Karpas-422 (cell line): Measurements from ENCODE around the gene ULK4. TPM values are rescaled to one million over a fixed set of nuclear protein-coding genes. Genes with fewer than 3 reads are reported as not detected.
"Not testable (repeated sequence)": the region's sequence is repeated elsewhere in the genome, so short reads cannot be mapped to it uniquely, and the experiment has no call there.

Experiments
- DNase-seq: peaks from one replicate; pipeline ENCODE4 v3.0.0-alpha.2; 2015
- H2AFZ ChIP-seq: fragments of 200-600 bp; sonication (generic); 2 replicates; pipeline ENCODE4 v1.6.1; 2014; ENCODE audit warnings: antibody characterized with exemption, low read length, mixed read lengths
- H3K27ac ChIP-seq: fragments of 200-600 bp; sonication (generic); 2 replicates; pipeline ENCODE4 v1.5.1; 2014; ENCODE audit warnings: mild to moderate bottlenecking, low read length, moderate library complexity
- H3K27me3 ChIP-seq: fragments of 200-600 bp; sonication (generic); 2 replicates; pipeline ENCODE4 v1.6.1; 2014; ENCODE audit warnings: low read length, mixed read lengths
- H3K36me3 ChIP-seq: fragments of 200-600 bp; sonication (generic); 2 replicates; pipeline ENCODE4 v1.6.1; 2014; ENCODE audit warnings: low read length, mixed read lengths; ENCODE audit not compliant: insufficient read depth
- H3K4me1 ChIP-seq: fragments of 200-600 bp; sonication (generic); 2 replicates; pipeline ENCODE4 v1.6.1; 2014; ENCODE audit warnings: mild to moderate bottlenecking, low read length, mixed read lengths
- H3K4me2 ChIP-seq: fragments of 200-600 bp; sonication (generic); 2 replicates; pipeline ENCODE4 v1.6.1; 2014; ENCODE audit warnings: low read length, low read depth, mild to moderate bottlenecking; ENCODE audit not compliant: poor library complexity, severe bottlenecking
- H3K4me3 ChIP-seq: fragments of 200-600 bp; sonication (generic); 2 replicates; pipeline ENCODE4 v1.5.1; 2014; ENCODE audit warnings: mild to moderate bottlenecking, antibody characterized with exemption, low read length, mixed read lengths
- H3K79me2 ChIP-seq: fragments of 200-600 bp; sonication (generic); 2 replicates; pipeline ENCODE4 v1.6.1; 2014; ENCODE audit warnings: mild to moderate bottlenecking, low read length, mixed read lengths
- H3K9ac ChIP-seq: fragments of 200-600 bp; sonication (generic); 2 replicates; pipeline ENCODE4 v1.6.0; 2014; ENCODE audit warnings: low read length
- H3K9me2 ChIP-seq: fragments of 200-600 bp; sonication (generic), shearing (Covaris generic); replicated peaks from 2 replicates; pipeline ENCODE4 v1.6.0; 2014; ENCODE audit warnings: mild to moderate bottlenecking, low read length, moderate library complexity; ENCODE audit not compliant: insufficient read depth
- H3K9me3 ChIP-seq: fragments of 300-700, 200-600 bp; sonication (generic); 2 replicates; pipeline ENCODE4 v1.6.1; 2014; ENCODE audit warnings: low read length, mixed read lengths
- H4K20me1 ChIP-seq: fragments of 200-600 bp; sonication (generic); 2 replicates; pipeline ENCODE4 v1.6.1; 2014; ENCODE audit warnings: mild to moderate bottlenecking, antibody characterized with exemption, low read length, low read depth; ENCODE audit not compliant: insufficient read depth
- total RNA-seq: library from RNA; depleted of rRNA; stranded (reverse); fragments of >200 nt; shearing (Covaris generic); gene quantifications from 2 replicates; pipeline ENCODE4 v1.2.3, GENCODE V29; 2014; ENCODE audit warnings: low replicate concordance

ULK4 gene
- total RNA-seq, 1 experiment from 2014 or later, result 8.8 TPM

GRCh38 chr3:41717641-41718040 lies 244.3 kb downstream of the ULK4 start:
- no peaks in the 10 kb centered on the region for H3K36me3 ChIP-seq
- no peaks in the 10 kb centered on the region for H3K9me2 ChIP-seq
- H3K27me3 ChIP-seq, result no peaks in the 10 kb centered on the region
- H3K27ac ChIP-seq, result no peak overlapping the region
- no peaks in the 10 kb centered on the region for H4K20me1 ChIP-seq
- no peaks in the 10 kb centered on the region for H3K79me2 ChIP-seq
- no peak overlapping the region for H3K4me3 ChIP-seq
- H3K9ac ChIP-seq, result no peak overlapping the region
- H2AFZ ChIP-seq, result no peak overlapping the region
- DNase-seq, result no peak
- no peaks in the 10 kb centered on the region for H3K9me3 ChIP-seq
- no peaks in the 10 kb centered on the region for H3K4me1 ChIP-seq
- H3K4me2 ChIP-seq, result no peak overlapping the region

GRCh38 chr3:41716471-41716870 lies 245.4 kb downstream of the ULK4 start:
- Histone ChIP-seq H3K4me3 (no peak overlapping the region), H2AFZ (no peak overlapping the region), H3K9ac (no peak overlapping the region), H3K79me2 (no peaks in the 10 kb centered on the region), H4K20me1 (no peaks in the 10 kb centered on the region), H3K9me3 (no peaks in the 10 kb centered on the region), H3K27me3 (no peaks in the 10 kb centered on the region), H3K4me1 (no peaks in the 10 kb centered on the region), H3K36me3 (no peaks in the 10 kb centered on the region), H3K9me2 (no peaks in the 10 kb centered on the region), H3K4me2 (no peak overlapping the region), H3K27ac (no peak overlapping the region)
- DNase-seq, result no peak

DNA sequence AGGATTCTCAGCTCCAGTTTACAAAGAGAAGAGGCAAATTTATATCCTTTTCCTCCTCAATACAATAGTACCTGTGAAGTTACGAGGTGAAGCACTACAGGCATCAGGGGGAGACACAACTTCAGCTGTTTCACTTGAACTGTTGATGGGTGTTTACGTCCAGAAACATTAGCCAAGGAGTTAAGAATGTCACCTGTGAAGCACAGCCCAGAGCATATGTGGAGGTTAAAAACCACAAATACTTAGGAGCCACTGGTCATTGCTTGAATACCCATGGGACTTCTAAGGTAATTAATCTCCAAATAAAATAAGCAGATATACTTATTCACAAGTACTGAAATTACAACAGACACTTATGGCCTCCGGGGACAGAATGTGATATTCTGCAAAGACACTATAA lies 246.5 kb downstream of the ULK4 start:
- H3K9me3 ChIP-seq, result no peaks in the 10 kb centered on the region
- no peaks in the 10 kb centered on the region for H3K79me2 ChIP-seq
- no peak overlapping the region for H2AFZ ChIP-seq
- DNase-seq, result no peak
- H4K20me1 ChIP-seq, result no peaks in the 10 kb centered on the region
- H3K36me3 ChIP-seq, result no peaks in the 10 kb centered on the region
- no peaks in the 10 kb centered on the region for H3K4me1 ChIP-seq
- H3K4me3 ChIP-seq, result no peak overlapping the region
- no peak overlapping the region for H3K4me2 ChIP-seq
- no peak overlapping the region for H3K9ac ChIP-seq
- no peaks in the 10 kb centered on the region for H3K27me3 ChIP-seq
- H3K9me2 ChIP-seq, result no peaks in the 10 kb centered on the region
- H3K27ac ChIP-seq, result no peak overlapping the region

GRCh38 chr3:41711651-41712050 lies 250.3 kb downstream of the ULK4 start:
- Histone ChIP-seq H3K27ac (no peak overlapping the region), H3K4me3 (no peak overlapping the region), H3K9me3 (no peaks in the 10 kb centered on the region), H3K79me2 (no peaks in the 10 kb centered on the region), H4K20me1 (no peaks in the 10 kb centered on the region), H3K4me2 (no peak overlapping the region), H3K4me1 (no peaks in the 10 kb centered on the region), H3K36me3 (no peaks in the 10 kb centered on the region), H2AFZ (no peak overlapping the region), H3K27me3 (no peaks in the 10 kb centered on the region), H3K9me2 (no peaks in the 10 kb centered on the region), H3K9ac (no peak overlapping the region)
- no peak for DNase-seq

- Histone ChIP-seq H4K20me1 (no peaks in the 10 kb centered on the region), H3K9ac (no peak overlapping the region), H3K4me3 (no peak overlapping the region), H2AFZ (no peak overlapping the region), H3K79me2 (no peaks in the 10 kb centered on the region), H3K4me2 (no peak overlapping the region), H3K36me3 (no peaks in the 10 kb centered on the region), H3K27me3 (no peaks in the 10 kb centered on the region), H3K9me2 (no peaks in the 10 kb centered on the region), H3K27ac (no peak overlapping the region), H3K9me3 (no peaks in the 10 kb centered on the region), H3K4me1 (no peaks in the 10 kb centered on the region)
- DNase-seq, result no peak
Observed at GRCh38 chr3:41710646-41711388, 251.1 kb downstream of the ULK4 start.

DNA sequence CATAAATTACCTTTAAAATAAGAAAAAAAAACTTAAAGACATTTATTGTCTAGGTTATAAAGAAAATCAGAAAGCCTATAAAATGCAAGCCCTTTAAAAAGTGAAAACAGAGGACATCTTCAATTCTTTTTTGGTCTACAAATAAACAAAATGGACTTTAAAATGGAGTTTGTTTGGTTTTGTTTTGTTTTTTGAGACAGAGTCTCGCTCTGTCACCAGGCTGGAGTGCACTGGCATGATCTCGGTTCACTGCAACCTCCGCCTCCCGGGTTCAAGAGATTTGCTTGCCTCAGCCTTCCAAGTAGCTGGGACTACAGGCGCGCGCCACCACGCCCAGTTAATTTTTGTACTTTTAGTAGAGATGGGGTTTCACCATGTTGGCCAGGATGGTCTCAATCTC lies 252.7 kb downstream of the ULK4 start:
- not testable (repeated sequence) for H3K79me2 ChIP-seq, H3K9me3 ChIP-seq, H3K4me3 ChIP-seq, H3K9me2 ChIP-seq, H3K9ac ChIP-seq, H3K4me2 ChIP-seq, H3K27me3 ChIP-seq, H4K20me1 ChIP-seq, H3K4me1 ChIP-seq, H3K36me3 ChIP-seq, DNase-seq, H3K27ac ChIP-seq, H2AFZ ChIP-seq

DNA sequence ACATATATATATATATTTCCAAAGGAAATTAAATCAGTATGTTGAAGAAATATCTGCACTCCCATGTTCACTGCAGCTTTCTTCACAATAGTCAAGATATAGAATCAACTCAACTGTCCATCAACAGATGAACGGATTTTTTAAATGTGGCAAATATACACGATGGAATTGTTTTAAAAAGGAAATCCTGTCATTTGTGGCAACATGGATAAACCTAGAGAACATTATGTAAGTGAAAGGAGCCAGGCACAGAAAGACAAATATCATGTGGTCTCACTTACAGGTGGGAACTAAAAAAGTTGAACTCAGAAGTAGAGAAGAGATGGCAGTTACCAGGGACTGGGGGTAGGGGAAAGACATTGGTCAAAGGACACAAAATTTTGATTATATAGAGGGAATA lies 253.7 kb downstream of the ULK4 start:
- Histone ChIP-seq H3K27ac (no peak overlapping the region), H3K9me2 (no peaks in the 10 kb centered on the region), H3K4me1 (no peaks in the 10 kb centered on the region), H3K4me3 (no peak overlapping the region), H3K9ac (no peak overlapping the region), H3K4me2 (no peak overlapping the region), H3K27me3 (no peaks in the 10 kb centered on the region), H2AFZ (no peak overlapping the region), H4K20me1 (no peaks in the 10 kb centered on the region), H3K79me2 (no peaks in the 10 kb centered on the region), H3K9me3 (no peaks in the 10 kb centered on the region), H3K36me3 (no peaks in the 10 kb centered on the region)
- no peak for DNase-seq

- Histone ChIP-seq H3K27ac (no peak overlapping the region), H3K27me3 (no peaks in the 10 kb centered on the region), H3K4me3 (no peak overlapping the region), H3K9ac (no peak overlapping the region), H3K9me2 (no peaks in the 10 kb centered on the region), H4K20me1 (no peaks in the 10 kb centered on the region), H2AFZ (no peak overlapping the region), H3K79me2 (no peaks in the 10 kb centered on the region), H3K36me3 (no peaks in the 10 kb centered on the region), H3K9me3 (no peaks in the 10 kb centered on the region), H3K4me1 (no peaks in the 10 kb centered on the region), H3K4me2 (no peak overlapping the region)
- DNase-seq, result no peak
Observed at GRCh38 chr3:41705893-41706292, 256.0 kb downstream of the ULK4 start.
